BE2C (cell line): ENCODE data around the gene PALD1.

Experiments used
- DNase-seq: peaks from one replicate; pipeline ENCODE4 v3.0.0-alpha.2; 2020
- H3K27me3 ChIP-seq: fragments of 250-450 bp; sonication (Bioruptor Pico); 2 replicates; pipeline ENCODE4 v1.5.1; 2020; ENCODE audit warnings: mild to moderate bottlenecking
- H3K36me3 ChIP-seq: fragments of 250-450 bp; sonication (Bioruptor Pico); 2 replicates; pipeline ENCODE4 v1.5.1; 2020; ENCODE audit warnings: mild to moderate bottlenecking
- H3K4me1 ChIP-seq: fragments of 250-450 bp; sonication (Bioruptor Pico); 2 replicates; pipeline ENCODE4 v1.5.1; 2020
- H3K4me3 ChIP-seq: 2 replicates; pipeline ENCODE4 v1.5.1; 2011; ENCODE audit warnings: low read depth, low read length
- H3K9me3 ChIP-seq: fragments of 250-450 bp; sonication (Bioruptor Pico); 2 replicates; pipeline ENCODE4 v1.5.1; 2020
- TF ChIP-seq, protein P1 (sequence below): IDR thresholded peaks from 2 replicates; pipeline ENCODE4 v1.5.1; 2012; ENCODE audit warnings: mild to moderate bottlenecking, low read depth, low read length

Gene PALD1

DNA sequence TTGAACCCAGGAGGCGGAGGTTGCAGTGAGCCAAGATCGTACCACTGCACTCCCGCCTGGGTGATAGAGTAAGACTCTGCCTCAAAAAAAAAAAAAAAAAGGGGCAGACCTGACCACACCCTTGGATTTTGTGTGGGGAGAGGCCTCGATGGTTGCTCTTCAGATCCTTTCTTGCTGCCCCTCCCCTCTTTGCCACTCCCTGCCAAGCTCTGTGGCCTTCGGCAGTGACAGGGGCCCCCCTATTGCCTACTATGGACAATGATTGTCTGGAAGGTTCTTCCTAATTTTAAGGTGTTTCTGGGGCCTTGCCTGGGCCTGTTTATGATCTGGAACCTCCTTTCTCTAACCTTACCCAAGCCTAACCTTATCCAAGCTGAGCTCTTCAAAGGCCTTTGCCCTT, 123.2 kb downstream of the PALD1 start:
- H3K4me3 ChIP-seq, result no peak overlapping the region
- TF ChIP-seq, protein P1, sequence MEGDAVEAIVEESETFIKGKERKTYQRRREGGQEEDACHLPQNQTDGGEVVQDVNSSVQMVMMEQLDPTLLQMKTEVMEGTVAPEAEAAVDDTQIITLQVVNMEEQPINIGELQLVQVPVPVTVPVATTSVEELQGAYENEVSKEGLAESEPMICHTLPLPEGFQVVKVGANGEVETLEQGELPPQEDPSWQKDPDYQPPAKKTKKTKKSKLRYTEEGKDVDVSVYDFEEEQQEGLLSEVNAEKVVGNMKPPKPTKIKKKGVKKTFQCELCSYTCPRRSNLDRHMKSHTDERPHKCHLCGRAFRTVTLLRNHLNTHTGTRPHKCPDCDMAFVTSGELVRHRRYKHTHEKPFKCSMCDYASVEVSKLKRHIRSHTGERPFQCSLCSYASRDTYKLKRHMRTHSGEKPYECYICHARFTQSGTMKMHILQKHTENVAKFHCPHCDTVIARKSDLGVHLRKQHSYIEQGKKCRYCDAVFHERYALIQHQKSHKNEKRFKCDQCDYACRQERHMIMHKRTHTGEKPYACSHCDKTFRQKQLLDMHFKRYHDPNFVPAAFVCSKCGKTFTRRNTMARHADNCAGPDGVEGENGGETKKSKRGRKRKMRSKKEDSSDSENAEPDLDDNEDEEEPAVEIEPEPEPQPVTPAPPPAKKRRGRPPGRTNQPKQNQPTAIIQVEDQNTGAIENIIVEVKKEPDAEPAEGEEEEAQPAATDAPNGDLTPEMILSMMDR, result no peak
- H3K36me3 ChIP-seq, result no peaks in the 10 kb centered on the region
- no peaks in the 10 kb centered on the region for H3K9me3 ChIP-seq
- no peak for DNase-seq
- peaks cover 3% of the 10 kb centered on the region for H3K4me1 ChIP-seq
- H3K27me3 ChIP-seq, result no peaks in the 10 kb centered on the region

DNA sequence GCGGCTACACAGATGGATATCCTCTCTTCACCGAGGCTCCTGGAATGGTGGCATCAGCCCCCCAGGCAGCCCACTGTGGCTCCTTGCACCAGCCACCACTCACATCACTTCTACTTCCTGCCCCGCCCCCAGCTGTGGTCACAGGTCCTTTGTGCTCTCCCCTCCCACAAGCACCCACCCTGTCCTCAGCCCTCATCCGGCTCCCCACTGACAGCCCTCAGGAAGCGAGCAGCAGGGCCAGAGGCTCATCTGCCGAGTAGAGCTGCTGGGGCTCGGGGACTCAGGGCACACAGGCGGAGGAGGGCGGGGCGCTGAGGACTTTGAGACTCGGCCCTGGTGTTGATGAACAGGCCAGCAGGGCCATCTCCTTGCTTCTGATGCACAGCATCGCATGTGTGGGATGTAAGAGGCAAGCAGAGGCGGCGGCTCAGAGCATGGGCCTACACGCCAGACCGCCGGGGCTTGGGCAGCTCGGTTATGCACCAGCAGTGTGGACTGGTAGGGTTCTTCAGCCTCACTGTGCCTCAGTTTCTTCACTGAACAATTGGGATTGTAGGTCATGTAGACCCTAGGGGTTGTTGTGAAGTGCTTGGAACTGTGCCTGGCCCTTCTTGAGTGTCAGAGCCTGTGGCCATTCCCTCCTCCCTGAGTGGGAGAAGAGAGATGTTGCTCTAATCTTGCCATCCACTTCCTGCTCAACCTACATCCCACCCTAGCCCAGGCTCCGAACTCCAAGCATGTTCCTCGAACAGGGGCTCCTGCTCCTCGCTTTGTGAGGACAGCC, 124.3 kb downstream of the PALD1 start, which contains the start of gene PRF1:
TSS of gene PRF1 (minus strand) at position 77 of the 784 bp plus-strand sequence. CDS start 1,839 bp downstream, outside the sequence.
- no peaks in the 10 kb centered on the region for H3K27me3 ChIP-seq
- no peak for DNase-seq
- no peaks in the 10 kb centered on the region for H3K4me1 ChIP-seq
- no peaks in the 10 kb centered on the region for H3K9me3 ChIP-seq
- TF ChIP-seq, protein P1, result no peak
- no peak within 1 kb of the TSS for H3K4me3 ChIP-seq
- no peaks in the 10 kb centered on the region for H3K36me3 ChIP-seq

DNA sequence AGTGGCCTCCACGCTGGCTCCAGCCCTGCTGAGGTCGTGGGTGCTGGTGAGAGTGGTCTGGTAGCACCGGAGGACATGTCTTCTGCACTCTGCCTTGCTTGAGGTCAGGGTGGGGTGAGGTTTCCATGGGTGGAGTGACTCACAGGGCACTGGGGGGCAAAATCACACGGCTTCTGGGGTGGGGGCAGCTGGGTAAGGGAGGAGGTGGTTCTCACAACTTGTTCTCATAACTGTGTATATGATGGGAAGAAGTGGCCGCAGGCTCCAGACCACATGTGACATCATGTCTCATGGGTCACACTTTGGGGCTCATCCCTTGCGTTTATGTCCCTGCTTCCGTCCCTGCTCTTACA, 124.9 kb downstream of the PALD1 start:
- H3K9me3 ChIP-seq, result no peaks in the 10 kb centered on the region
- H3K4me1 ChIP-seq, result no peaks in the 10 kb centered on the region
- no peaks in the 10 kb centered on the region for H3K27me3 ChIP-seq
- DNase-seq, result no peak
- no peaks in the 10 kb centered on the region for H3K36me3 ChIP-seq
- TF ChIP-seq, protein P1, result no peak
- H3K4me3 ChIP-seq, result no peak overlapping the region

DNA sequence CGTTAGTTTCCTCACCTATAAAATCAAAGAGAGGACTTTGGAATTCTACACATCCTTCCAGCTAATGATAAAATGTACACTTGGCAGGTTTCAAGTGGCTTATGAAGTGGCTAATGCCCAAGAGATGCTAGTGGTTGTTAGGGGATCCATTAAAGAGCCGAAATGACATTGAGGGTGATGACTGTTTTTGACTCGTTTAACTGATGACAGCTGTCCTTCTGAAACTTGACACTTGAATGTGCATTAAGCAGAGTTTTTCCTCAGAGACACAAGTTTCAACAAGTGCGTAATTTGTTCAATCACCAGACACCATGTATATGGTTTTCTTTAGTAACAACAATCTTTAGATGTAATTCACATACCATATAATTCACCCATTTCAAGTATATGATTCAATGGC, 125.5 kb downstream of the PALD1 start:
- H3K4me3 ChIP-seq, result no peak overlapping the region
- DNase-seq, result no peak
- no peaks in the 10 kb centered on the region for H3K36me3 ChIP-seq
- no peaks in the 10 kb centered on the region for H3K27me3 ChIP-seq
- TF ChIP-seq, protein P1, result no peak
- no peaks in the 10 kb centered on the region for H3K4me1 ChIP-seq
- no peaks in the 10 kb centered on the region for H3K9me3 ChIP-seq

DNA sequence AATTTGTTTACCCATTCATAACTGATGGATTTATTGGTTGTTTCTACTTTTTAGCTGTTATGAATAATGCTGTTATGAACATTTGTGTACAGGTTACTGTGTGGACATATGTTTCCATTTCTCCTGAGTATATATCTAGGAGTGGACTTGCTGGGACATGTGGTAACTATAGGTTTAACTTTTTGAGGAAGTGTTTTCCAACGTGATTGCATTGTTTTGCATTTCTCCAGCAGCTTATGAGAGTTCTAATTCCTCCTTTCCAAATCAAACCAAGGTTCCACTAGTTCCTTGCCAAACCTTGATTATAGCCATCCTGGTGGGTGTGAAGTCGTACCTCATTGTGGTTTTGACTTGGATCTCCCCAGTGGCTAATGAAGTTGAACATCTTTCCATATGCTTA, 126.6 kb downstream of the PALD1 start:
- Histone ChIP-seq H3K4me3 (no peak overlapping the region), H3K9me3 (no peaks in the 10 kb centered on the region), H3K36me3 (no peaks in the 10 kb centered on the region), H3K4me1 (no peaks in the 10 kb centered on the region), H3K27me3 (no peaks in the 10 kb centered on the region)
- TF ChIP-seq, protein P1, result no peak
- no peak for DNase-seq

DNA sequence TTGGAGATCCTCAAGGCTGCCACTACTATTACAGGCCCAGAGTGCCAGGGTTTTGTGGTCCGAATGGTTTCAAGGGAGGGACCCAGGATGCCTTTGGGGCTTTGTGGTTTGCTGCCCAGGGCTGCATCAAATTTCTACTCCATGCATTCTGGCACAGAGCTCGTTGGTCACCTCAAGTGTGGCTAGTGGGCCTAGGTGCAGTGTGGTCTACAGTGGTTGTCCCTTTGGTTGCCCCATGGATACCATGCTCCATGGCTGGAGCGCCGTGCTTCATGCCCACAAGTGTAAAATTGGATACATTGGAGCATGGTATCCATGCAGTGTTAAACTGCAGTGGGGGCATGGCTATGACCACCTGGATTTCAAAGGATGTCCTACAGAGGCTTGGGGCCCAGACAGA, 129.4 kb downstream of the PALD1 start:
- no peaks in the 10 kb centered on the region for H3K27me3 ChIP-seq
- H3K4me3 ChIP-seq, result no peak overlapping the region
- no peak for DNase-seq
- no peaks in the 10 kb centered on the region for H3K9me3 ChIP-seq
- no peaks in the 10 kb centered on the region for H3K36me3 ChIP-seq
- no peaks in the 10 kb centered on the region for H3K4me1 ChIP-seq
- TF ChIP-seq, protein P1, result no peak
